Endothelial cell of umbilical vein (primary cell): ENCODE measurements around the gene SDE2.

ENCODE experiments used
- EZH2 ChIP-seq: IDR thresholded peaks from 2 replicates; pipeline ENCODE4 v1.6.1; 2012; ENCODE audit warnings: borderline replicate concordance, low read depth, mild to moderate bottlenecking, moderate library complexity, low read length, inconsistent platforms; ENCODE audit not compliant: severe bottlenecking
- POLR2AphosphoS5 ChIP-seq: IDR thresholded peaks from 2 replicates; pipeline ENCODE4 v1.6.1; 2012; ENCODE audit warnings: low read depth, mild to moderate bottlenecking, control low read depth, low read length, moderate library complexity; ENCODE audit not compliant: insufficient read depth
- TF ChIP-seq, protein P1 (sequence below), 2 donors: IDR thresholded peaks; 1 replicate in 1 of 2; 2 replicates in 1 of 2; pipeline ENCODE4 v1.5.1; 2011; ENCODE audit warnings: low read length in 2 of 2, mild to moderate bottlenecking in 2 of 2, moderate library complexity in 2 of 2, control low read depth in 1 of 2, inconsistent platforms in 1 of 2, low read depth in 1 of 2; ENCODE audit not compliant: insufficient read depth in 1 of 2; ENCODE audit errors: extremely low read depth in 1 of 2

DNA sequence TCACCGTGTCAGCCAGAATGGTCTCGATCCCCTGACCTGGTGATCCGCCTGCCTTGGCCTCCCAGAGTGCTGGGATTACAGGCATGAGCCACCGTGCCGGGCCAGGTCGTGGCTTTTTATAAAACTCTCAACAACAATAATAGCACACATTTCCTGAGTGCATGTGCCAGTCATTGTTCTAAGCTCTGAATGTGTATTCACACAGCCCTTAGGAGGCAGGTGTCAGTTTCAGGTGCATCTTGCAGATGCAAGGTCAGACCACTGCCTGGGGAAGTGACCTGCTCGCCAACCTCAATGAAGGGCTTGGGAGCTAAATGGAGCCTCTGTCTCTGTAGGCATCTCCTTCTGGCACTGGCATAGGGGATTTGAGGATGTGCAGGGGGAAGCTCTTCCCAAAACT is 56.6 kb downstream of the SDE2 start:
- TF ChIP-seq, protein P1, sequence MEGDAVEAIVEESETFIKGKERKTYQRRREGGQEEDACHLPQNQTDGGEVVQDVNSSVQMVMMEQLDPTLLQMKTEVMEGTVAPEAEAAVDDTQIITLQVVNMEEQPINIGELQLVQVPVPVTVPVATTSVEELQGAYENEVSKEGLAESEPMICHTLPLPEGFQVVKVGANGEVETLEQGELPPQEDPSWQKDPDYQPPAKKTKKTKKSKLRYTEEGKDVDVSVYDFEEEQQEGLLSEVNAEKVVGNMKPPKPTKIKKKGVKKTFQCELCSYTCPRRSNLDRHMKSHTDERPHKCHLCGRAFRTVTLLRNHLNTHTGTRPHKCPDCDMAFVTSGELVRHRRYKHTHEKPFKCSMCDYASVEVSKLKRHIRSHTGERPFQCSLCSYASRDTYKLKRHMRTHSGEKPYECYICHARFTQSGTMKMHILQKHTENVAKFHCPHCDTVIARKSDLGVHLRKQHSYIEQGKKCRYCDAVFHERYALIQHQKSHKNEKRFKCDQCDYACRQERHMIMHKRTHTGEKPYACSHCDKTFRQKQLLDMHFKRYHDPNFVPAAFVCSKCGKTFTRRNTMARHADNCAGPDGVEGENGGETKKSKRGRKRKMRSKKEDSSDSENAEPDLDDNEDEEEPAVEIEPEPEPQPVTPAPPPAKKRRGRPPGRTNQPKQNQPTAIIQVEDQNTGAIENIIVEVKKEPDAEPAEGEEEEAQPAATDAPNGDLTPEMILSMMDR (IDR thresholded peaks at IDR 0.05; ENCODE audit: extremely low read depth in 1 of 2, insufficient read depth in 1 of 2, low read depth in 1 of 2, low read length in 2 of 2), result no peak
- no peak for TF ChIP-seq EZH2
- TF ChIP-seq POLR2AphosphoS5, result no peak
